ENCODE results near the gene P2RY13.

DNA sequence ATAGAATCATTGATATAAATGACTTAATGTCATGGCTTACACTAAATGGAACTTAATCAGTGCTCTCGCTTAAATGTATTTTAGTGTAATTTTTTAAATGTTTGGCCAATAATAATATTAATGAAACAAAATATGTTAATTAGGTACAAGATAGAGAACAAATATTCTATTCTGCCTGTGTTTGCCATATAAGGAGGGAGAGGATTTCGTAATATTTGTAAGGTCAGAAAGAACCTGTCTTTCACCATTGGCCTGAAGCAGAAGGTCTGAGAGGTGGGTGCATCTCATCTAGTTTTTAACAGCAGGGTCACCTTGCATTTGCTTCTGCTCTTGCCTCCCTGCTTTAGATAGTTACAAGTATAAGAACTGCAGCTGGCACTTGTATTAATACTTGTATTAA is 15.2 kb downstream of the P2RY13 start:
- TF ChIP-seq, protein P1, sequence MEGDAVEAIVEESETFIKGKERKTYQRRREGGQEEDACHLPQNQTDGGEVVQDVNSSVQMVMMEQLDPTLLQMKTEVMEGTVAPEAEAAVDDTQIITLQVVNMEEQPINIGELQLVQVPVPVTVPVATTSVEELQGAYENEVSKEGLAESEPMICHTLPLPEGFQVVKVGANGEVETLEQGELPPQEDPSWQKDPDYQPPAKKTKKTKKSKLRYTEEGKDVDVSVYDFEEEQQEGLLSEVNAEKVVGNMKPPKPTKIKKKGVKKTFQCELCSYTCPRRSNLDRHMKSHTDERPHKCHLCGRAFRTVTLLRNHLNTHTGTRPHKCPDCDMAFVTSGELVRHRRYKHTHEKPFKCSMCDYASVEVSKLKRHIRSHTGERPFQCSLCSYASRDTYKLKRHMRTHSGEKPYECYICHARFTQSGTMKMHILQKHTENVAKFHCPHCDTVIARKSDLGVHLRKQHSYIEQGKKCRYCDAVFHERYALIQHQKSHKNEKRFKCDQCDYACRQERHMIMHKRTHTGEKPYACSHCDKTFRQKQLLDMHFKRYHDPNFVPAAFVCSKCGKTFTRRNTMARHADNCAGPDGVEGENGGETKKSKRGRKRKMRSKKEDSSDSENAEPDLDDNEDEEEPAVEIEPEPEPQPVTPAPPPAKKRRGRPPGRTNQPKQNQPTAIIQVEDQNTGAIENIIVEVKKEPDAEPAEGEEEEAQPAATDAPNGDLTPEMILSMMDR (IDR thresholded peaks at IDR 0.05; ENCODE audit: poor library complexity, severe bottlenecking) = no peak
- no peak for TF ChIP-seq EZH2 (IDR thresholded peaks at IDR 0.05; ENCODE audit: borderline replicate concordance, insufficient read depth, low read length, poor library complexity, severe bottlenecking)
- no peak for TF ChIP-seq POLR2AphosphoS5 (IDR thresholded peaks at IDR 0.05)
- no peak for TF ChIP-seq SMC3 (conservative IDR thresholded peaks at IDR 0.05; ENCODE audit: poor library complexity)
- TF ChIP-seq, protein P2, sequence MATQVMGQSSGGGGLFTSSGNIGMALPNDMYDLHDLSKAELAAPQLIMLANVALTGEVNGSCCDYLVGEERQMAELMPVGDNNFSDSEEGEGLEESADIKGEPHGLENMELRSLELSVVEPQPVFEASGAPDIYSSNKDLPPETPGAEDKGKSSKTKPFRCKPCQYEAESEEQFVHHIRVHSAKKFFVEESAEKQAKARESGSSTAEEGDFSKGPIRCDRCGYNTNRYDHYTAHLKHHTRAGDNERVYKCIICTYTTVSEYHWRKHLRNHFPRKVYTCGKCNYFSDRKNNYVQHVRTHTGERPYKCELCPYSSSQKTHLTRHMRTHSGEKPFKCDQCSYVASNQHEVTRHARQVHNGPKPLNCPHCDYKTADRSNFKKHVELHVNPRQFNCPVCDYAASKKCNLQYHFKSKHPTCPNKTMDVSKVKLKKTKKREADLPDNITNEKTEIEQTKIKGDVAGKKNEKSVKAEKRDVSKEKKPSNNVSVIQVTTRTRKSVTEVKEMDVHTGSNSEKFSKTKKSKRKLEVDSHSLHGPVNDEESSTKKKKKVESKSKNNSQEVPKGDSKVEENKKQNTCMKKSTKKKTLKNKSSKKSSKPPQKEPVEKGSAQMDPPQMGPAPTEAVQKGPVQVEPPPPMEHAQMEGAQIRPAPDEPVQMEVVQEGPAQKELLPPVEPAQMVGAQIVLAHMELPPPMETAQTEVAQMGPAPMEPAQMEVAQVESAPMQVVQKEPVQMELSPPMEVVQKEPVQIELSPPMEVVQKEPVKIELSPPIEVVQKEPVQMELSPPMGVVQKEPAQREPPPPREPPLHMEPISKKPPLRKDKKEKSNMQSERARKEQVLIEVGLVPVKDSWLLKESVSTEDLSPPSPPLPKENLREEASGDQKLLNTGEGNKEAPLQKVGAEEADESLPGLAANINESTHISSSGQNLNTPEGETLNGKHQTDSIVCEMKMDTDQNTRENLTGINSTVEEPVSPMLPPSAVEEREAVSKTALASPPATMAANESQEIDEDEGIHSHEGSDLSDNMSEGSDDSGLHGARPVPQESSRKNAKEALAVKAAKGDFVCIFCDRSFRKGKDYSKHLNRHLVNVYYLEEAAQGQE (IDR thresholded peaks at IDR 0.05; ENCODE audit: borderline replicate concordance) = no peak
